HG02970 (cell line): ENCODE results near the gene DNAAF6.
"Not testable (repeated sequence)": the region's sequence is repeated elsewhere in the genome, so short reads cannot be mapped to it uniquely, and the experiment has no call there.

ENCODE experiments used
- ATAC-seq: cut with Tn5 transposase; IDR thresholded peaks from one replicate; pipeline ENCODE4 v1.9.1; 2021; ENCODE audit warnings: mild to moderate bottlenecking, moderate library complexity, moderate number of reproducible peaks; ENCODE audit not compliant: unreplicated experiment, low FRiP score

The DNAAF6 gene

DNA sequence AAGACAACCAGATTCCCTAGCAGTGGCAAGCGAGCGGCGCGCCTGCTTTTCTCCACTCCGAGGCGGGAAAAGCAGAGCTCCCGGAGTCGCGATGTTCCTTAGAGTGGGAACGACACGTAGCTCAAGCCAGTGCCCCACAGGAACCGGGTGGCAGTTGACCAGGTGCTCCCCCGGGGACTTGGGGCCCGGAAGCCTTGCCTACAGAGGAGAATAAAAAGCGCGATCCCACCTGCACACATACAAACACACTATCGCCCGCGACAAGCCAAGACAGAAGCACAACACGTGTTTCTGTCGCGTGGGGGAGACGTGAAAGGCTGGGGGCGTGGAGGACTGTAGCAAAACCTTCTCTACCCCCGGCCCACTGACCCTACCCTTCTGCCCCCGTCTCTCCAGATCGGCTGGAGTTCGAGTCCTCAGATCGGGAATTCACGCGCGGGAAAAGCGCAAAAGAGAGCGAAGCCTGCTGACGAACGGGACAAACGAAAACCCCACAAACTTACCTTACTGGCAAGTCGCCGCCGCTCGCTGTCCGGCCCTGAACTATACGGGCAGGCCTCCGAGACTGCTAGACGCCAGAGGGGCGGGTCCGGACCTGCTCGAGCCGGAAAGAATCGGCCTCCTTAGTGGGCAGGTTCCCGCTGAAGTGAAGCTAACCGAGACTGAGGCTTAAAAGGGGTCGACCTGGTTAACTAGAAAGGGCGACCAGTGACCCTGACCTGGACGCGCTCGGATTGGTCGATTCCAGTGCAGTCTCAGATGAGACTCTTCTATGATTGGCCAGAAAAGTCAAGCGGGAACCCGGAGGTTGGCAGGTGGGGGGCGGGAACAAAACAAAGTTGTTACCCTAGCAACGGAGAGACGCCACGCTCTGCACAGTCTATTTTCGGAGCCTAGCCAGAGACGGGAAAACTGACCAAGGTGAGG is at the start of gene DNAAF6, which contains the start of gene NUP62CL:
TSS of gene DNAAF6 (plus strand) at position 842 of the 927 bp plus-strand sequence. CDS start 6,265 bp downstream, outside the sequence.
TSS of gene NUP62CL (minus strand) at position 664 of the 927 bp plus-strand sequence. CDS start 31,287 bp downstream, outside the sequence.
- ATAC-seq = peak; percentile 91

DNA sequence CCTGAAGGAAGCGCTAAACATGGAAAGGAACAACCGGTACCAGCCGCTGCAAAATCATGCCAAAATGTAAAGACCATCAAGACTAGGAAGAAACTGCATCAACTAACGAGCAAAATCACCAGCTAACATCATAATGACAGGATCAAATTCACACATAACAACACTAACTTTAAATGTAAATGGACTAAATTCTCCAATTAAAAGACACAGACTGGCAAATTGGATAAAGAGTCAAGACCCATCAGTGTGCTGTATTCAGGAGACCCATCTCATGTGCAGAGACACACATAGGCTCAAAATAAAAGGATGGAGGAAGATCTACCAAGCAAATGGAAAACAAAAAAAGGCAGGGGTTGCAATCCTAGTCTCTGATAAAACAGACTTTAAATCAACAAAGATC is 48.8 kb upstream of the DNAAF6 start:
- not testable (repeated sequence) for ATAC-seq

DNA sequence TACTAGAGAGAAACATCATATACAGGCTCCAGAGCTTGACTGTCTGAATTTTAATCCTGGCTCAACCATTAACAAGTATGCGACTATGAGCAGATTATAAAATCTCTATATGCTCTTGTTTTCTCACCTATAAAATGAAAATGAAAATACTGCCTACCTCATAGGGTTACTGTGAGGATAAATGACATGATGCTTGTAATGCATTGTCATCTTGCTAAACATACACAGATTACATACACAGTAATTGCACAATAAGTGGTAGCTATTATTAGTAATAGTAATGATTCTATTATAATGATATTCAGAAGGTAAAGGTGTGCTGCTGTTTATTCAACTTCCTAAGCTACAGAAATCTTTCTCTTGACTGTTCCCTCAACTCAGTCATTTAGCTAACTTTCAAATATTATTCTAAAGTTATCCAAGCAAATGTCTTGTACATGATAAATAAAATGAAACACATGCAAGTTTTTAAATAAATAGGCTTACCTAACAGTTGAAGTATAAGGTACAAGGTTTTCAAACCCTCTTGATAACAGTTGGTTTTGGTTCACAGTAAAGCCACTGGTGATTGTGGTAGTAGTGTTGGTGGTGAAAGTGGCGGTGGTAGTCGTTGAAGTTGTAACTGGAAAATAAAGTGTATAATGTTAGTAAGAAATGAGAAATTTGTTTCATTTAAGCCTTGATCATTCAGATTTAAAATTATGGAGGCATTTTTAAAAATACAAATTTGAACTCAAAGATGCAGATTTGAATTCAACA is 39.1 kb upstream of the DNAAF6 start:
- no peak for ATAC-seq

DNA sequence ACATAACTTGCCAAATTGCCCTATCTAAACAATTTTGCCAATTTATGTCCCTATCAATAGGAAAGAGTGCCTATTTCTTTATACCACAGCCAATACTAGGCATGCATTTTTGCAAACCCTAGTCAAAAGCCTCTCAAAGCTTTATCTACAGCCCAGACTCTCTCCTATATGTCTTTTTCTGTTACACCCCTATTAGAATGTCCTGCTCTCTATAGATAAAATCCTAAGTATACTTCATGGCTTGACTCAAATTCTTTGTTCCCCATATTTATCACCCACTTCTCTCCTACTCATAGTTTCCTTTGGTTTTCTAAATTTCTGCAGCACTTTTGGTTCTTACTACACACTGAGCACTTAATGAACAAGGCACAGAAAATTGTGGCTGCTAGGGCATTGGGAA is 38.2 kb upstream of the DNAAF6 start:
- ATAC-seq = no peak

DNA sequence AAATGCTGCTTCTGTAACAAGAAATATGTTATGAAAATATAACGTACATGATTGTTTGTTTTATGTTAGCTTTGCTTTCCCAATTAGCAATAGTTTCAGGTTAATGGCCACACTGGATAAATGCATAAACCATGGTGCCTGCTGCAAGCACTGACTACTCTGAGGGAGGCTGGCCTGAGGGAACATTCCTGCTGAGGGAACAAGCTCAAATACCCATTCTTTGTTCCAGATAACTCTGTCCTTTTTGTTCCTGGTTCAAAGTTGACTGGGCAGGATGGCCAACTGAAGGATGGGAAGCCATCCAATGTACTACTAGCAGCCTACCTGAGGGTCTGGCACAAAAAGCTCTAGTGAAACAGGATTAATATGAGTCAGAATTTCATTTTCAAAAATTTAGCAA is 37.7 kb upstream of the DNAAF6 start:
- ATAC-seq = no peak

DNA sequence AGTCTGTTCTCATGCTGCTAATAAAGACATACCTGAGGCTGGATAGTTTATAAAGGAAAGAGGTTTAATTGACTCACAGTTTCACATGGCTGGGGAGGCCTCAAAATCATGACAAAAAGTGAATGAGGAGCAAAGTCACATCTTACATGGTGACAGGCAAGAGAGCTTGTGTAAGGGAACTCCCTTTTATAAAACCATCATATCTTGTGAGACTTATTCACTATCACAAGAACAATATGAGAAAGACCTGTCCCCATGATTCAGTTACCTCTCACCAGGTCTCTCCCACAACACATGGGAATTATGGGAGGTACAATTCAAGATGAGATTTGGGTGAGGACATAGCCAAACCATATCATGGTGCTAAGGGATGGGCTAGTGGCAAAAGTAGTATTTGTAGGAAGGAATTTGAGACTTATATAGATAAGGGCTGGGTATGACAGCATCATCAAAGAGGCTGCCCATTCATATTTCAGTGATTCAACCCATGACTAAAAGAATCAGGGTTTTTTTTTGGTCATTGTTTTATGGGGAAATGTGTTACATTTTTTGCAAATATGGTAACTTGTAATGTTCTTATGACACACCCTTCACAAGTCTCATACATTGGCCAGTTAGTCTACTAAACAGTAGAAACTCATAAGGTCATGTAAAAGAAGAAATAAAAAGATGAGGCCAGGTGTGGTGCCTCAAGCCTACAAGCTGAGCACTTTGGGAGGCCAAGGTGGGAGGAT is 34.9 kb upstream of the DNAAF6 start:
- no peak for ATAC-seq

DNA sequence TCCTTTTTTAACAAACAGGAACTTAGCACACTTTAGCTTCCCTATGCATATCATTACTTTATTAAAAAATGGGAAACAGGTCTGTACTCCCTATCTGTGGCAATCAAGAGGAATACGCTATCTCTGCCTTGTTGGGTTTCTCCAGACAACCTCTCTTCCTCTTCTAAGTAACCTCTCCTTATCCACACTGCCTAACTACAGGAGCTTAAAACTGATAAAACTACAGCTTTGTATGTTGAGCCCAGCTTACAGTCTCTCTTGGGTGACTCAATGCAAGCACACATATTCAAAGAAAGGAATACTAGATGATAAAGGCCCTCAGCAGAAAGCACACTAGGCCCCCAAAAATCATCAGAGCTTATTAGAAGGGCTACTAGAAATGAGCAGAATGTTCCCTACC is 9.1 kb upstream of the DNAAF6 start:
- no peak for ATAC-seq

DNA sequence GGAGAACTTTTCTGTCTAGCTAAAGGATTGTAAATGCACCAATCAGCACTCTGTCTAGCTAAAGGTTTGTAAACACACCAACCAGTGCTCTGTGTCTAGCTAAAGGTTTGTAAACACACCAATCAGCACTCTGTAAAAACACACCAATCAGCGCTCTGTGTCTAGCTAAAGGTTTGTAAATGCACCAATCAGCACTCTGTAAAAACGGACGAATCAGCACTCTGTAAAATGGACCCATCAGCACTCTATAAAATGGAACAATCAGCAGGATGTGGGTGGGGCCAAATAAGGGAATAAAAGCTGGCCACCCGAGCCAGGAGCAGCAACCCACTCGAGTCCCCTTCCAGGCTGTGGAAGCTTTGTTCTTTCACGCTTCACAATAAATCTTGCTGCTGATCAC is 8.3 kb upstream of the DNAAF6 start:
- ATAC-seq = not testable (repeated sequence)

DNA sequence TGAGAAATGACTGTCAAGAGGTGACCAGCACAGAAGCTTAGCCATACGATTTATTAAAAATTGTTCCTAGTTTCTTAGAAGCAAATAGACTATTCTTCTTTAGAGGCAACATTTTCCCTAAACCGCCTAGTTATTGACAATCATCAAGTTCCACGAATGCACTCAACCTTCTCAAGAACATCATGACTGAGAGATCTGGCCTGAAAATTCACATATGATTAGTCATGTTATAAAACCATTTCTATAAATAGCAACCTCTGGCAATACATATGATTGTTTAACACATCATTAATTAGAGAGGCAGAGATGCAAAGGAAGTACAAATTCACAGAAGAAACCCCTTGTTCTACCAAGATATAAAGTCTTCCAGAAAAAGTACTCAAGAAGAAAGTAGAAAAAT is 6.9 kb upstream of the DNAAF6 start:
- ATAC-seq = no peak

DNA sequence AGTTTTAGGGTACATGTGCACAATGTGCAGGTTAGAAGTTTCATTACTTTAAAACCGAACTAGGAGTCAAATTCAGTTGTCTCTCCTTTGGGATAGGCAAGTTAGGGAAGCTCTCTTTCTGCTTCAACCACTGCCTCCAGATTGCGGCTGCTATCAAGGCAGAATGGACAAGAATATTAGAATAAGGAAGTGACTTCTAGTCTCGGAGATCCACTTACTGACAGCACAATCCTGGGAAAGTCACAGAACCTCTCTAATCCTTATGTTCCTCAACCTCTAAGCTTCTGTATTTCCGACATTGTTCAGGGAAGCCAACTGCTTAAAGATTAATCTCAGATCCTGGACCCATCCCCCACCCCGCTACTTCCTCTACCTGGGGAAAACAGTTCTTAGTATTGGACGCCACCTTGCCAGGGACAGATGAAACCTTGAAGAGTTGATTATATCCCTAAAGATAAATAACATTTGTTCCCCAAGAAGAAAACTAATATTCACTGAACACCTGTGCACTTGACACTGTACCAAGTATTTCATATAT is 2.3 kb upstream of the DNAAF6 start:
- no peak for ATAC-seq

DNA sequence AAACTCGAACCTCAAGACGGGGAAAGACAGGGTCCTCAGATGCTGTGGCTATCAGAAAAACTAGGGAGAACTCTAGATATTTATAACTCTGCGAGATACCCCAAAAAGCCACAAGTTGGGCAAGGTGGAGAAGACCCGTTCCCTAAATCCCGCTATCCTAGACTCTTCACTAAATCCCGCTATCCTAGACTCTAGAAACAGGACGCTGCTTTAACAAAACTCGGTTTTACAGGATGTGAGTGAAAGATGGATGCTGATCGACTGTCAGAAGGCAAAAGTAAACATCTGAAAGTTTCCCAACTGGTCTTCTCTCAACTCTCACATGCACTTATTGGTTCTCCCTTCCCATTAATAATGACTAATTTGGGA is 270 bp downstream of the DNAAF6 start:
- ATAC-seq = no peak

DNA sequence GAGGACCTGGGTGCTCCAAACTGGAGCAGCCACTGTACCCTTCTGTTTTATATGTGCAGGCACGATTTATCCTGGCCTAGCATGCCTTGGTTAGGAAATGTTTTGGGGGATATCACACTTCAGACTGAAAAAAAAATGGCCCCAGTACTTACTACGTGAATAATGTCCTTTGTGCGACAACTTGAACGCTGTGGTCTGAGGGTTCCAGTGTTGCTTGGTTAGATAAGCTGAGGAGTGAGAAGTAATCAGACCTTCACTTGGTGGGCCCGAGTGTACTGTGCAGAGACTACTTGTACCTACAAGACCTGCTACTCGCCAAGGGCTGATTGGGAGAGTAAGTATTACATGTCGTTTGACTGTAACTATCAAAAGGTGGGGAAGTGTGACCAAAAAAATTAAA is 678 bp downstream of the DNAAF6 start:
- ATAC-seq = no peak

DNA sequence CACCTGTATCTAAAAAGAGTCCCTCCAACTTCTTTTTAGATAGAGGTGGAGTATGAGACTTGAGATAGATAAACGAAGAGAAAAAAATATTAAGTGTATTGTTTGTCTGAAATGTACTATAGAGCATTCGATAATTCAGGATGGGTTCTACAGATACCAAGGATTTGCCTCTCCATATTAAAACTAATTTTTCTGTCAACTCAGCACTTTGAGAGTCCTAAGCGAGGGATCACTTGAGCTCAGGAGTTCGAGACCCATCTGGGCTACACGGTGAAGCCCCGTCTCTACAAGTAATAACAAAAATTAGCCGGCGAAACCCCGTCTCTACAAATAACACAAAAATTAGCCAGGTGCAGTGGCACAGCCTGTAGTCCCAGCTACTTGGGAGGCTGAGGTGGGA is 1.5 kb downstream of the DNAAF6 start:
- ATAC-seq = no peak

DNA sequence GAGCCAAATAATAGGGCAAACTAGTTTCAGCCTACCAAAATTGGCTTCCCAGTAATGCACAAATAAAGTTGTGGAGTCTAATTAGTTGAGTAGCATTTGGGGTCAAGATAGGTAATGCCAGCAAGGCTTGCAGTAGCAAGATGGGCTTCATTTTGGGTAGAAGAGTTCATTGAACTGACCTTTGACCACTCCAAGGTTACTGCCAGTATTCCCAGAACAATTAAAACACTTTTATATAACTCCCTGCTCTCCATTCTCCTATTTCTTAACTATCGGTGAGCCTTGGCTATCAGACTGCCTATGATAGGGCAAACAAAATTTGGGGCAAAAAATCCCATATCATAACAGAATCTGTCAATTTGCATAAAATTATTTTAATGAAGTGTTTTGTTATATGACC is 7.1 kb downstream of the DNAAF6 start:
- no peak for ATAC-seq

DNA sequence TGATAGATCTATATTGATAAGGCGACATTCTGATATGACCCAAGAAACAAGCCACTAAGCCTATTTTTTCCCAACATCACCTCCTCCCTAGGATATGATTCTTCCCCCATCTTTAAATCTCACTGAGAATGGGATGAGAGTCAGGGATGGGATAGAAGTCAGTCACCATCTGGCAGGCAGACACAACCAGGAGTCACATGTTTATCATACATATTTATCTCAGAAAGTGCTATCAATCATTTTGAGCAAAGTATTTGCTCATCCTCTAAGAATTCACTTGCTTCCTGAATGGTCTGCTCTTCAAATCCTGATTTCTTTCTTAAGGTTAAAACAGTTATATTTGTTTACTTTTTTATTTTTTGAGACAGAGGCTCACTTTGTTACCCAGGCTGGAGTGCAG is 20.3 kb downstream of the DNAAF6 start:
- no peak for ATAC-seq

DNA sequence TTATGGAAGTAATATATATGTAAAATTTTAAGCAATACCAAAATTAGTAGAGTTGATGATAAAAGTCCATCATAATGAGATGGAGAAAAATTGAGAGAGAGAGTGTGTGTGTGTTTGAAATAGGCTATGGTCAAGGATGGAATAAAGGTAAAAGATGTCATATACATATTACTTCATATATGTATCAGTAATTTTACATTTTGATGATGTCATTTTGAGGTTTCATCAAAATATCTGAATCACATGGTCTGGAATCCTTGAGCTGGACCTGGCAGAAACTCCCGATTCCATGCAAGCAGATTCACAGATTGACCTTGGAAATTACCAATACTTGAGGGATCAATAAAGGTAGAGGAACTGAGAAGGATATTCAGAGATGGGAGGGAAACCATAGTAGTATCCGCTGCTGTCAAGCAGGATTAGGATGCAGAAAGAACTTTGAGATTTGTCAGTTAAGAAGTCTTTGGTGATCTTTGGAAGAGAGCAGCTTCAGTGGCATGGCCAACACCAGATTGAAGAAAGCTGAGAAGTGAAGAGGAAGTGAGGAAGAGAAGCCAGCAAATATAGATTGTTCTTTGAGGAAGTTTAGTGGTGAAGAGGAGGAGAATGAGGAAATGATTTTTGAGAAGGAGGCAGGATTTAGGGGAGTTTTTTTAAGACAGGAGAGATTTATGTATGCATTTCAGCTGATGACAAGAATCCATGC is 21.5 kb downstream of the DNAAF6 start:
- no peak for ATAC-seq

DNA sequence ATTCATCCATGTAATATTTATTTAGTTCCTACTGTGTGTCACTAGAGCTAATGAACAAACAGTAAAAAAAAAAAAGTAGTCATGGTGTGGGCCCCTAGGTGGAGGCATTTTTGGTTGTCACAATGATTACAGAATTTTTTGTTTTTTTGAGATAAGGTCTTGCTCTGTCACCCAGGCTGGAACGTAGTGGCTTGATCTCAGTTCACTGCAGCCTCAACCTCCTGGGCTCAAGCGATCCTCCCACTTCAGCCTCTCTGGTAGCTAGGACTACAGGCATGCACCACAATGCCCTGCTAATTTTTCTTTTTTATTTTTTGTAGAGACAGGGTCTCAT is 22.0 kb downstream of the DNAAF6 start:
- no peak for ATAC-seq

DNA sequence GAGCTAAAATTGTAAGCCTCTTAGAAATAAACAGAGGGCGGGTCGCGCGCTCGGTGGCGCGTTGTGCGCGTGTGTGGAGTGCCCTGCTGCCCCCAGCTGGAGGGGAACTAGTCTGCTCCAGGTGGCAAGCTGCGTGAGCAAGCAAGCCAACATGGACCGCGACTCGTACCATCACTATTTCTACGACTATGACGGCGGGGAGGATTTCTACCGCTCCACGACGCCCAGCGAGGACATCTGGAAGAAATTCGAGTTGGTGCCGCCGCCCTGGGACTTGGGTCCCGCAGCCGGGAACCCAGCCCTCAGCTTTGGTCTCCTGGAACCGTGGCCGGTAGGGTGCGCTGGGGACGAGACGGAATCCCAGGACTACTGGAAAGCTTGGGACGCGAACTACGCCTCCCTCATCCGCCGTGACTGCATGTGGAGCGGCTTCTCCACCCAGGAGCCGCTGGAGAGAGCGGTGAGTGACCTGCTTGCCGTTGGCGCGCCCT is 66.1 kb downstream of the DNAAF6 start:
- no peak for ATAC-seq

DNA sequence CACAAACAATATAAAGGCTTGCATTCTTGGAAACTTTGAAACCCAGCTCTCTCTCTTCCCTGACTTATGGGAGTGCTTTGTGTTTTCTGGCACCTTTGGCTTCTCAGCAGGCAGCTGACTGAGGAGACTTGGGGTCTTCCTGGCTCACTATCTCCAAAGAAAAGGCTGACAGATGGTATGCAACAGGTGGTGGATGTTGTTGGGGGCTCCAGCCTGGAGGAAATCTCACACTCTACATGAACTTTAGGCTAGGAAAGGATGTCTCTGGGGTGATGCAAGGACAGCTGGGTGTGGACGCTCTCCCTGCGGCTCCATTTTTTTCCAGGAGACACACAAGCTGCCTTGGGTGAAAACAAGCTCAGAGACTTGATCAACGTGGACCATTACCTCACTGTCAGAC is 67.4 kb downstream of the DNAAF6 start:
- no peak for ATAC-seq

DNA sequence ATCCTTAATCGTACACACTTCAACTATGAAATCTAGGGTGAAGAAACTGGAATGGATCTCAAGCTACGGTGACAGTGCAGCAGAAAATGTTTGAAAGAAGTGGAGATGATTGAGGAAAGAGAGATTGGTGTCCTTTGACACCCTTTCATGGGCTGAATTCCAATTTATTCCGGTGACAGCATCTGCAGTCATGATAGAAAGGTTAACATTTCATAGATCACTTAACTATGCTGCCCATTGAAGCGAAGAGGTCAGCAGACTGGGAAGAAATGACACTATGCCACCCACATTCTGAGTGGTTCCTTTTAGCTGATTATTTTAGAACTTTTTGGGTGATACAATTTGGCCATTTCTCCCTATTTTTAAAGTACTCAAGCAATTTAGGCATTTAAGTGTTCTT is 82.3 kb downstream of the DNAAF6 start:
- no peak for ATAC-seq
